Stimulated activated CD4-positive, alpha-beta T cell treated with anti-CD3 and anti-CD28 coated beads, TNF-alpha, amount 100 ng/mL, for 1 hour (primary cell): Measurements from ENCODE around the gene GALNT2.

Experiments
- DNase-seq, 3 donors: peaks; one replicate each; pipeline ENCODE4 v3.0.0-alpha.2; 2020; ENCODE audit warnings: low read depth in 3 of 3, low spot score in 1 of 3

The GALNT2 gene

GRCh38 chr1:230066466-230067404 is at the start of gene GALNT2:
TSS of gene GALNT2 (plus strand) at chr1:230067238. CDS start at chr1:230067281, 43 bp downstream.
- peak; percentile 66 to 79 (median 78) for DNase-seq

- no peak for DNase-seq
Measured at GRCh38 chr1:230020451-230020850, 46.6 kb upstream of the GALNT2 start.

- DNase-seq, result no peak
Measured at GRCh38 chr1:230022666-230023380, 44.2 kb upstream of the GALNT2 start.

GRCh38 chr1:230025686-230026085 is 41.4 kb upstream of the GALNT2 start:
- no peak for DNase-seq

- no peak for DNase-seq
Measured at GRCh38 chr1:230026139-230026538, 40.9 kb upstream of the GALNT2 start.

GRCh38 chr1:230026572-230026971 is 40.5 kb upstream of the GALNT2 start:
- DNase-seq, result no peak

GRCh38 chr1:230028602-230029223 is 38.3 kb upstream of the GALNT2 start:
- DNase-seq, result no peak

- no peak for DNase-seq
Measured at GRCh38 chr1:230029244-230029941, 37.6 kb upstream of the GALNT2 start.

GRCh38 chr1:230030122-230030821 is 36.8 kb upstream of the GALNT2 start:
- DNase-seq, result no peak

GRCh38 chr1:230031131-230031530 is 35.9 kb upstream of the GALNT2 start:
- no peak for DNase-seq

GRCh38 chr1:230032516-230033281 is 34.3 kb upstream of the GALNT2 start:
- no peak for DNase-seq

GRCh38 chr1:230037261-230037660 is 29.8 kb upstream of the GALNT2 start:
- DNase-seq, result no peak

GRCh38 chr1:230040440-230040839 is 26.6 kb upstream of the GALNT2 start:
- no peak for DNase-seq

- no peak for DNase-seq
Measured at GRCh38 chr1:230043081-230043480, 24.0 kb upstream of the GALNT2 start.

- DNase-seq, result no peak
Measured at GRCh38 chr1:230044729-230045128, 22.3 kb upstream of the GALNT2 start.

- DNase-seq, result no peak
Measured at GRCh38 chr1:230047114-230047865, 19.7 kb upstream of the GALNT2 start.

- DNase-seq, result no peak
Measured at GRCh38 chr1:230048322-230048721, 18.7 kb upstream of the GALNT2 start.

GRCh38 chr1:230048922-230049321 is 18.1 kb upstream of the GALNT2 start:
- DNase-seq, result no peak

- no peak for DNase-seq
Measured at GRCh38 chr1:230049731-230050130, 17.3 kb upstream of the GALNT2 start.
